Stomach (tissue), 9 donors: Measurements from ENCODE around the gene ULBP3. TPM values are rescaled to one million over a fixed set of nuclear protein-coding genes. Genes with fewer than 3 reads are reported as not detected.

ENCODE experiments used
- DNase-seq, 2 donors: peaks; one replicate each; pipeline versions ENCODE4 v3.0.0 to v3.0.0-alpha.2; 2013 to 2019
- H3K27ac ChIP-seq, 5 donors: fragments of 200-600 bp in 4 of 5; sonication (generic) in 4 of 5; one replicate each; pipeline ENCODE4 v1.5.1; 2013 to 2019; ENCODE audit warnings: mild to moderate bottlenecking in 1 of 5, moderate library complexity in 1 of 5
- H3K27me3 ChIP-seq, 3 donors: fragments of 200-600 bp; sonication (generic); one replicate each; pipeline ENCODE4 v1.5.1; 2017 to 2019; ENCODE audit warnings: mixed run types in 1 of 3
- H3K36me3 ChIP-seq, 4 donors: fragments of 200-600 bp; sonication (generic); 1 replicate in 3 of 4; 2 replicates in 1 of 4; pipeline ENCODE4 v1.5.1; 2016 to 2019
- H3K4me1 ChIP-seq, 4 donors: fragments of 200-600 bp; sonication (generic); one replicate each; pipeline ENCODE4 v1.5.1; 2016 to 2019
- H3K4me3 ChIP-seq, 4 donors: fragments of 200-600 bp; sonication (generic) in 3 of 4; one replicate each; pipeline ENCODE4 v1.5.1; 2016 to 2019; ENCODE audit warnings: mild to moderate bottlenecking in 1 of 4
- H3K9me3 ChIP-seq, 4 donors: fragments of 200-600 bp; sonication (generic); one replicate each; pipeline ENCODE4 v1.5.1; 2016 to 2019
- EP300 ChIP-seq: sonication (generic); formaldehyde crosslinking; IDR thresholded peaks from one replicate; pipeline ENCODE4 v1.6.1; 2017; ENCODE audit warnings: antibody characterized with exemption
- POLR2A ChIP-seq, 4 donors: fragments of 450-650 bp; IDR thresholded peaks; one replicate each; pipeline ENCODE4 v1.6.1; 2016; ENCODE audit warnings: antibody characterized with exemption in 4 of 4, control low read depth in 2 of 4, mild to moderate bottlenecking in 1 of 4, moderate library complexity in 1 of 4
- POLR2AphosphoS5 ChIP-seq, 3 donors: sonication (generic); formaldehyde crosslinking; IDR thresholded peaks; one replicate each; pipeline ENCODE4 v1.6.1; 2016; ENCODE audit warnings: antibody characterized with exemption in 3 of 3
- WGBS, 5 donors: extraction: QIAGEN DNeasy Blood & Tissue Kit in 3 of 5; methylation state at CpG; one replicate each; pipeline versions ENCODE4 v1.1.5 to v1.1.7; 2013 to 2018; 5-methylcytosine and 5-hydroxymethylcytosine counted together
- intact Hi-C: fragments of 100-400 bp; cut with DNase I; formaldehyde crosslinking; loops from one replicate; pipeline ENCODE4 v1.15.1; 2023; ENCODE audit warnings: low total_unique reads
- polyA plus RNA-seq, 3 donors: library from polyadenylated mRNA; stranded (reverse); fragments of 200-250 nt; gene quantifications; one replicate each; pipeline ENCODE4 v1.2.3, GENCODE V29; 2013
- total RNA-seq, 5 donors: library from RNA; depleted of rRNA; stranded (reverse); fragments of >200 nt; gene quantifications; one replicate each; pipeline versions ENCODE4 v1.1.0 to v1.2.3, GENCODE V29; 2014 to 2016
- TF ChIP-seq, protein P1 (sequence below), 7 experiments: fragments of 450-650 bp in 4 of 7; fragments of 200-600 bp in 3 of 7; sonication (generic) in 3 of 7; IDR thresholded peaks; one replicate each; pipeline ENCODE4 v1.5.1; 2016 to 2019; ENCODE audit warnings: antibody characterized with exemption in 7 of 7, control low read depth in 2 of 7, mild to moderate bottlenecking in 1 of 7
- donor health status: healthy with polysubstance abuse.
- donor health status: Bipolar disorder and iron deficiency.
- donor health status: healthy.

The ULBP3 gene
- total and polyA plus RNA-seq, 8 donors = 0.20 to 4.6 (median 1.2) TPM; not detected in 3

DNA sequence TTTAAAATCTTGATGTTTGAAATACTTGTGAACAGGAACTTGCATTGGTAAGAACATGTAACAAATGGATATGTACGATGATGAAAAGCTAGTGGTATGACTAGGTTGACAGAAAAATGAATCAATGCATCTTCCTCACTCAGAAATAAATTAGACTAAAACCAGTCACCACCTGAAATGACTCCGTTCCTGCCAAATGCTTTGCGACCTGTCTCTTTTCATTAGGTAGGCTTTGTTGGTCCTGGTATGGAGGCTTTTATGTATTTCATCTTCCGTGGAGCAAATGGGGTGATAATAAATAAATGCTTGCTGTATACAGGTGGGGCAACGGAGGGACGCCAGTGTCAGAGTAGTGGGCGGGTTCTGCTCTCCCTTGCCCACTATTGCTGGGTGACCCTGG lies 17.1 kb upstream of the ULBP3 start:
- Histone ChIP-seq H3K27me3 (peaks cover 0 to 30% (median 0%) of the 10 kb centered on the region in 3 donors), H3K36me3 (no peaks in the 10 kb centered on the region), H3K9me3 (no peaks in the 10 kb centered on the region), H3K4me1 (no peaks in the 10 kb centered on the region), H3K4me3 (no peak overlapping the region), H3K27ac (no peak overlapping the region)
- whole genome bisulfite sequencing, 5 donors = 86 to 94% (median 88%) methylated on average over 7 of the region's 7 CpGs
- TF ChIP-seq POLR2A (IDR thresholded peaks at IDR 0.05) (no peak), EP300 (no peak), POLR2AphosphoS5 (IDR thresholded peaks at IDR 0.05) (no peak)
- TF ChIP-seq, protein P1, sequence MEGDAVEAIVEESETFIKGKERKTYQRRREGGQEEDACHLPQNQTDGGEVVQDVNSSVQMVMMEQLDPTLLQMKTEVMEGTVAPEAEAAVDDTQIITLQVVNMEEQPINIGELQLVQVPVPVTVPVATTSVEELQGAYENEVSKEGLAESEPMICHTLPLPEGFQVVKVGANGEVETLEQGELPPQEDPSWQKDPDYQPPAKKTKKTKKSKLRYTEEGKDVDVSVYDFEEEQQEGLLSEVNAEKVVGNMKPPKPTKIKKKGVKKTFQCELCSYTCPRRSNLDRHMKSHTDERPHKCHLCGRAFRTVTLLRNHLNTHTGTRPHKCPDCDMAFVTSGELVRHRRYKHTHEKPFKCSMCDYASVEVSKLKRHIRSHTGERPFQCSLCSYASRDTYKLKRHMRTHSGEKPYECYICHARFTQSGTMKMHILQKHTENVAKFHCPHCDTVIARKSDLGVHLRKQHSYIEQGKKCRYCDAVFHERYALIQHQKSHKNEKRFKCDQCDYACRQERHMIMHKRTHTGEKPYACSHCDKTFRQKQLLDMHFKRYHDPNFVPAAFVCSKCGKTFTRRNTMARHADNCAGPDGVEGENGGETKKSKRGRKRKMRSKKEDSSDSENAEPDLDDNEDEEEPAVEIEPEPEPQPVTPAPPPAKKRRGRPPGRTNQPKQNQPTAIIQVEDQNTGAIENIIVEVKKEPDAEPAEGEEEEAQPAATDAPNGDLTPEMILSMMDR (IDR thresholded peaks at IDR 0.05) = no peak
- intact Hi-C loops = loop anchor here (10.0 kb wide), 1 partner anchor 309 kb away; no protein-coding TSS in a partner anchor
- DNase-seq = no peak

DNA sequence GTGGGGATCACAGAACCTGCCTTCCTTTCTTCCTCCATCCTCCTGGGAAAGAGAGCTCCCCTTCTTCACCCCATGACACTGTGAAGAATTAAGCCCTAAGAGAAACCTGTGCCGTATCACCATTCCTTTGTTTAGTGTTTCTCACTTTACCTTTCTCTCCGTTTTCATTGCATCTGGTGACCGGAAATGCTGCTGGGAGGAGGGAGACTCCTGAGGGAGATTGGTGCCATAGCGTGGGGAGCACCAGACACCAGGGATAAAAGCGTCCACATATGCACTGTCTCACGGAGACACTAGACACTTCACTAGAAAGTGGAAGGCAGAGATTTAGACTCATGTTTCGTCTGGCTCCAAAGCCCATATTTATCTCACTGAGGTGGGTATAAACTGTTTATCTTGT lies 15.5 kb upstream of the ULBP3 start:
- intact Hi-C loops = loop anchor here (5.0 to 10.0 kb wide), 2 partner anchors 248 to 310 kb away; no protein-coding TSS in a partner anchor
- WGBS, 5 donors = 58 to 84% (median 71%) methylated on average over 7 of the region's 7 CpGs
- no peak overlapping the region for H3K27ac ChIP-seq
- peaks cover 0 to 30% (median 0%) of the 10 kb centered on the region in 3 donors for H3K27me3 ChIP-seq
- H3K4me1 ChIP-seq = peaks cover 0 to 4% (median 1%) of the 10 kb centered on the region in 4 donors
- no peaks in the 10 kb centered on the region for H3K36me3 ChIP-seq
- TF ChIP-seq, protein P1 (IDR thresholded peaks at IDR 0.05) = no peak
- TF ChIP-seq POLR2AphosphoS5 (IDR thresholded peaks at IDR 0.05) (no peak), EP300 (no peak)
- no peak for DNase-seq
- H3K4me3 ChIP-seq = no peak overlapping the region
- no peaks in the 10 kb centered on the region for H3K9me3 ChIP-seq

DNA sequence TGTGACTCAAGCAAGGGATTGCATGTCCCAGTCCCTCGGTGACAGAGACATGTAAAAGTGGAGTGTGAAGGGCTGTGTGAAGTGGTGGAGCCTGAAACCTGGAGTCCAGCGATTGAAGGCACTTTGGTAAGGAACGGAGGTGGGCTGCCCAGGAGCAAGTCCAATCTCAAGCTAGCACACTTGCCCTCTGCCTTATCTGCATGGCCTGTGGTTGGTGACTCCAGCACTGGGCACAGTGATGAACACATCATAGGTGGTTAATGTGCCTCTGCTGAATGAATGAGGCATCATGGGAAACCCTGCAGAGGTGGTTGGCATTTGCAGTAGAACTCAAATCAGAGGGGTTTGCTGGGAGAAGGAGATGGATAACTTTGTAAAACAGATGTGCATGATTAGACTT lies 14.9 kb upstream of the ULBP3 start:
- 83 to 91% (median 86%) methylated on average over 3 of the region's 3 CpGs for WGBS, 5 donors
- H3K4me1 ChIP-seq = peaks cover 0 to 4% (median 1%) of the 10 kb centered on the region in 4 donors
- H3K27me3 ChIP-seq = peaks cover 0 to 28% (median 0%) of the 10 kb centered on the region in 3 donors
- intact Hi-C loops = loop anchor here (5.0 to 10.0 kb wide), 2 partner anchors 248 to 311 kb away; no protein-coding TSS in a partner anchor
- no peak for DNase-seq
- no peaks in the 10 kb centered on the region for H3K9me3 ChIP-seq
- no peak overlapping the region for H3K4me3 ChIP-seq
- no peak overlapping the region for H3K27ac ChIP-seq
- no peaks in the 10 kb centered on the region for H3K36me3 ChIP-seq
- TF ChIP-seq EP300 = no peak
- TF ChIP-seq POLR2AphosphoS5 (IDR thresholded peaks at IDR 0.05) = no peak
- TF ChIP-seq, protein P1 (IDR thresholded peaks at IDR 0.05) = no peak
- no peak for TF ChIP-seq POLR2A (IDR thresholded peaks at IDR 0.05)

DNA sequence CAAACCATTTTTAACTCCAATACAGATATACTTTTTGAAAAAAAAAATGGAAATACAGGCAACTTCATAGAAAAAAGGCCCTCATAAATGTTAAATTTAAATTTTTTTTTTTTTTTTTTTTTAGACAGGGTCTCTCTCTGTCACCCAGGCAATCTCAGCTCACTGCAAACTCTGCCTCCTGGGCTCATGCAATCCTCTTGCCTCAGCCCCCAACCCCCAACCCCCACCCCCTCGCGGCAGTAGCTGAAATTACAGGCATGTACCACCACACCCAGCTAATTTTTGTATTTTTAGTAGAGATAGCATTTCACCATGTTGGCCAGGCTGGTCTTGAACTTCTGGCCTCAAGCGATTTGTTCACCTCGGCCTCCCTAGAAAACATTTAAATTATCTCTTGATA lies 12.8 kb upstream of the ULBP3 start:
- no peak for TF ChIP-seq POLR2A (IDR thresholded peaks at IDR 0.05)
- TF ChIP-seq, protein P1 (IDR thresholded peaks at IDR 0.05) = no peak
- no peak for TF ChIP-seq POLR2AphosphoS5 (IDR thresholded peaks at IDR 0.05)
- no peak for TF ChIP-seq EP300
- H3K27ac ChIP-seq = no peak overlapping the region
- no peaks in the 10 kb centered on the region for H3K9me3 ChIP-seq
- H3K4me1 ChIP-seq = peaks cover 0 to 4% (median 1%) of the 10 kb centered on the region in 4 donors
- H3K27me3 ChIP-seq = peaks cover 0 to 29% (median 0%) of the 10 kb centered on the region in 3 donors
- no peak for DNase-seq
- no peaks in the 10 kb centered on the region for H3K36me3 ChIP-seq
- 66 to 77% (median 74%) methylated on average over 4 of the region's 4 CpGs for WGBS, 5 donors
- H3K4me3 ChIP-seq = no peak overlapping the region
- intact Hi-C loops = loop anchor here (5.0 to 10.0 kb wide), 2 partner anchors 251 to 313 kb away; no protein-coding TSS in a partner anchor
